Transverse colon (tissue), 4 donors: ENCODE results near the gene PARL. TPM values are rescaled to one million over a fixed set of nuclear protein-coding genes. Genes with fewer than 3 reads are reported as not detected.

Source experiments
- DNase-seq: peaks from one replicate; pipeline ENCODE4 v3.0.0-alpha.2; 2019
- H3K27ac ChIP-seq, 4 donors: fragments of 200-600 bp; sonication (generic); 2 replicates each; pipeline ENCODE4 v1.5.1; 2016 to 2018; ENCODE audit warnings: inconsistent platforms in 4 of 4
- H3K27me3 ChIP-seq: fragments of 200-600 bp; sonication (generic); 2 replicates; pipeline ENCODE4 v1.5.1; 2017; ENCODE audit warnings: inconsistent platforms
- H3K36me3 ChIP-seq, 4 donors: fragments of 200-600 bp; sonication (generic); 2 replicates each; pipeline ENCODE4 v1.5.1; 2017 to 2019; ENCODE audit warnings: inconsistent platforms in 4 of 4
- H3K4me1 ChIP-seq, 4 donors: fragments of 200-600 bp; sonication (generic); 2 replicates each; pipeline ENCODE4 v1.5.1; 2017 to 2020; ENCODE audit warnings: inconsistent platforms in 4 of 4
- H3K4me3 ChIP-seq, 4 donors: fragments of 200-600 bp; sonication (generic); 1 replicate in 1 of 4; 2 replicates in 3 of 4; pipeline versions ENCODE4 v1.5.1 to v1.6.1; 2017 to 2019; ENCODE audit warnings: inconsistent platforms in 4 of 4
- H3K9me3 ChIP-seq, 2 donors: fragments of 200-600 bp; sonication (generic); 2 replicates each; pipeline ENCODE4 v1.5.1; 2017 to 2019; ENCODE audit warnings: inconsistent platforms in 2 of 2
- CTCF ChIP-seq, 5 experiments: fragments of 200-600 bp in 3 of 5; fragments of 450-650 bp in 2 of 5; sonication (generic) in 3 of 5; IDR thresholded peaks; 1 replicate in 2 of 5; 2 replicates in 3 of 5; pipeline ENCODE4 v1.5.1; 2016 to 2017; ENCODE audit warnings: antibody characterized with exemption in 5 of 5, inconsistent platforms in 3 of 5, mild to moderate bottlenecking in 2 of 5, moderate library complexity in 1 of 5
- EP300 ChIP-seq: sonication (generic); formaldehyde crosslinking; IDR thresholded peaks from one replicate; pipeline ENCODE4 v1.6.1; 2017; ENCODE audit warnings: antibody characterized with exemption, low read depth
- POLR2A ChIP-seq: fragments of 450-650 bp; IDR thresholded peaks from one replicate; pipeline ENCODE4 v1.6.1; 2016; ENCODE audit warnings: antibody characterized with exemption, mild to moderate bottlenecking, moderate library complexity
- POLR2AphosphoS5 ChIP-seq, 3 donors: sonication (generic); formaldehyde crosslinking; IDR thresholded peaks; one replicate each; pipeline ENCODE4 v1.6.1; 2016; ENCODE audit warnings: antibody characterized with exemption in 3 of 3
- WGBS, 2 donors: methylation state at CpG; one replicate each; pipeline ENCODE4 v1.1.5; 2018; ENCODE audit warnings: low coverage in 1 of 2; 5-methylcytosine and 5-hydroxymethylcytosine counted together
- in situ Hi-C, 4 donors: fragments of 200-750 bp; cut with MboI; loops; one replicate each; pipeline versions ENCODE4 v1.15.0 to v1.15.1; 2017; ENCODE audit warnings: low sequenced_read_pairs in 3 of 4, low pct_ligation_motif_present in 1 of 4, low pct_unique_long_range_greater_than_20kb in 1 of 4
- intact Hi-C: fragments of 100-400 bp; cut with DNase I; formaldehyde crosslinking; loops from one replicate; pipeline ENCODE4 v1.15.1; 2023; ENCODE audit warnings: low total_unique reads
- total RNA-seq, 4 donors: library from RNA; depleted of rRNA; stranded (reverse); fragments of >200 nt; gene quantifications; one replicate each; pipeline ENCODE4 v1.1.0, GENCODE V29; 2016

The PARL gene
- total RNA-seq, 4 donors from 2014 or later = 27.3 to 61.3 (median 48.8) TPM

GRCh38 chr3:183909030-183909600 lies 24.4 kb upstream of the PARL start:
- intact Hi-C loops (no loop called here), in situ Hi-C loops (loop anchor here in 1 of 4 donors (5.0 kb wide), 1 partner anchor 113 kb away; no protein-coding TSS in a partner anchor)
- Histone ChIP-seq H3K27me3 (no peaks in the 10 kb centered on the region), H3K4me1 (no peaks in the 10 kb centered on the region), H3K27ac (no peak overlapping the region), H3K4me3 (no peak overlapping the region), H3K9me3 (no peaks in the 10 kb centered on the region), H3K36me3 (no peaks in the 10 kb centered on the region)
- TF ChIP-seq POLR2A = no peak
- TF ChIP-seq EP300 = no peak
- TF ChIP-seq POLR2AphosphoS5 (IDR thresholded peaks at IDR 0.05) = no peak
- TF ChIP-seq CTCF (IDR thresholded peaks at IDR 0.05) = no peak
- no peak for DNase-seq
- 80 to 100% methylated on average over 2 to 14 of the region's 14 CpGs for WGBS, 2 donors

GRCh38 chr3:183907911-183908331 lies 23.2 kb upstream of the PARL start:
- 76% methylated on average over 13 of the region's 16 CpGs; no CpG with 5 or more reads in 1 of the 2 donors for WGBS, 2 donors
- Histone ChIP-seq H3K36me3 (no peaks in the 10 kb centered on the region), H3K4me3 (no peak overlapping the region), H3K27me3 (no peaks in the 10 kb centered on the region), H3K27ac (no peak overlapping the region), H3K9me3 (no peaks in the 10 kb centered on the region), H3K4me1 (no peaks in the 10 kb centered on the region)
- no peak for DNase-seq
- intact Hi-C loops = no loop called here
- TF ChIP-seq EP300 (no peak), POLR2AphosphoS5 (IDR thresholded peaks at IDR 0.05) (no peak), CTCF (IDR thresholded peaks at IDR 0.05) (no peak), POLR2A (no peak)
- in situ Hi-C loops = loop anchor here in 1 of 4 donors (5.0 kb wide), 1 partner anchor 114 kb away; no protein-coding TSS in a partner anchor

GRCh38 chr3:183907176-183907575 lies 22.5 kb upstream of the PARL start:
- Histone ChIP-seq H3K27me3 (no peaks in the 10 kb centered on the region), H3K27ac (no peak overlapping the region), H3K9me3 (no peaks in the 10 kb centered on the region), H3K4me3 (no peak overlapping the region), H3K4me1 (no peaks in the 10 kb centered on the region), H3K36me3 (no peaks in the 10 kb centered on the region)
- intact Hi-C loops (no loop called here), in situ Hi-C loops (loop anchor here in 1 of 4 donors (5.0 kb wide), 1 partner anchor 115 kb away; no protein-coding TSS in a partner anchor)
- TF ChIP-seq CTCF (IDR thresholded peaks at IDR 0.05) = no peak
- TF ChIP-seq POLR2A = no peak
- TF ChIP-seq POLR2AphosphoS5 (IDR thresholded peaks at IDR 0.05) = no peak
- no peak for TF ChIP-seq EP300
- DNase-seq = no peak
- WGBS, 2 donors = 54 to 68% methylated on average over 6 of the region's 6 CpGs

GRCh38 chr3:183906234-183906921 lies 21.7 kb upstream of the PARL start:
- Histone ChIP-seq H3K27me3 (no peaks in the 10 kb centered on the region), H3K36me3 (no peaks in the 10 kb centered on the region), H3K27ac (no peak overlapping the region), H3K4me3 (no peak overlapping the region), H3K4me1 (no peaks in the 10 kb centered on the region), H3K9me3 (no peaks in the 10 kb centered on the region)
- in situ Hi-C loops = loop anchor here in 1 of 4 donors (5.0 kb wide), 1 partner anchor 116 kb away; no protein-coding TSS in a partner anchor
- WGBS, 2 donors = 68% methylated on average over 12 of the region's 13 CpGs; no CpG with 5 or more reads in 1 of the 2 donors
- intact Hi-C loops = no loop called here
- no peak for TF ChIP-seq CTCF (IDR thresholded peaks at IDR 0.05)
- TF ChIP-seq POLR2A = no peak
- no peak for TF ChIP-seq EP300
- TF ChIP-seq POLR2AphosphoS5 (IDR thresholded peaks at IDR 0.05) = no peak
- DNase-seq = no peak
